WTC11 (cell line): ENCODE measurements around the gene ANKDD1B.

Experiments
- ATF2 ChIP-seq: sonication (generic); formaldehyde crosslinking; IDR thresholded peaks from 2 replicates; pipeline ENCODE4 v1.8.1; 2022; ENCODE audit warnings: low read depth, missing genetic modification reagents, borderline replicate concordance
- CTCF ChIP-seq: fragments of 200-600 bp; IDR thresholded peaks from 2 replicates; pipeline ENCODE4 v1.8.0; 2022; ENCODE audit warnings: antibody characterized with exemption
- JUN ChIP-seq: sonication (generic); formaldehyde crosslinking; IDR thresholded peaks from 2 replicates; pipeline ENCODE4 v1.8.0; 2023; ENCODE audit warnings: mild to moderate bottlenecking, missing genetic modification reagents
- NFYB ChIP-seq: sonication (generic); formaldehyde crosslinking; conservative IDR thresholded peaks from 2 replicates; pipeline ENCODE4 v1.8.0; 2022; ENCODE audit warnings: low read depth, missing genetic modification reagents
- SP1 ChIP-seq: sonication (generic); formaldehyde crosslinking; conservative IDR thresholded peaks from 2 replicates; pipeline ENCODE4 v1.8.1; 2022; ENCODE audit warnings: missing genetic modification reagents
- TF ChIP-seq, protein P1 (sequence below): sonication (generic); formaldehyde crosslinking; IDR thresholded peaks from 2 replicates; pipeline ENCODE4 v1.8.1; 2022; ENCODE audit warnings: low read depth, mild to moderate bottlenecking, moderate library complexity, missing genetic modification reagents, borderline replicate concordance

GRCh38 chr5:75616971-75617621 is 5.8 kb downstream of the ANKDD1B start:
- no peak for TF ChIP-seq NFYB
- TF ChIP-seq CTCF: no peak
- TF ChIP-seq, protein P1, sequence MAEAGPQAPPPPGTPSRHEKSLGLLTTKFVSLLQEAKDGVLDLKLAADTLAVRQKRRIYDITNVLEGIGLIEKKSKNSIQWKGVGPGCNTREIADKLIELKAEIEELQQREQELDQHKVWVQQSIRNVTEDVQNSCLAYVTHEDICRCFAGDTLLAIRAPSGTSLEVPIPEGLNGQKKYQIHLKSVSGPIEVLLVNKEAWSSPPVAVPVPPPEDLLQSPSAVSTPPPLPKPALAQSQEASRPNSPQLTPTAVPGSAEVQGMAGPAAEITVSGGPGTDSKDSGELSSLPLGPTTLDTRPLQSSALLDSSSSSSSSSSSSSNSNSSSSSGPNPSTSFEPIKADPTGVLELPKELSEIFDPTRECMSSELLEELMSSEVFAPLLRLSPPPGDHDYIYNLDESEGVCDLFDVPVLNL (CRISPR knock-in tag): no peak
- no peak for TF ChIP-seq SP1
- TF ChIP-seq ATF2 (CRISPR knock-in tag): no peak
- TF ChIP-seq JUN (CRISPR knock-in tag): no peak
